HG02763 (cell line): ENCODE results near the gene MRPL54.

Experiments used
- ATAC-seq: cut with Tn5 transposase; IDR thresholded peaks from one replicate; pipeline ENCODE4 v1.9.1; 2021; ENCODE audit warnings: mild to moderate bottlenecking, moderate library complexity; ENCODE audit not compliant: unreplicated experiment

Gene MRPL54

DNA sequence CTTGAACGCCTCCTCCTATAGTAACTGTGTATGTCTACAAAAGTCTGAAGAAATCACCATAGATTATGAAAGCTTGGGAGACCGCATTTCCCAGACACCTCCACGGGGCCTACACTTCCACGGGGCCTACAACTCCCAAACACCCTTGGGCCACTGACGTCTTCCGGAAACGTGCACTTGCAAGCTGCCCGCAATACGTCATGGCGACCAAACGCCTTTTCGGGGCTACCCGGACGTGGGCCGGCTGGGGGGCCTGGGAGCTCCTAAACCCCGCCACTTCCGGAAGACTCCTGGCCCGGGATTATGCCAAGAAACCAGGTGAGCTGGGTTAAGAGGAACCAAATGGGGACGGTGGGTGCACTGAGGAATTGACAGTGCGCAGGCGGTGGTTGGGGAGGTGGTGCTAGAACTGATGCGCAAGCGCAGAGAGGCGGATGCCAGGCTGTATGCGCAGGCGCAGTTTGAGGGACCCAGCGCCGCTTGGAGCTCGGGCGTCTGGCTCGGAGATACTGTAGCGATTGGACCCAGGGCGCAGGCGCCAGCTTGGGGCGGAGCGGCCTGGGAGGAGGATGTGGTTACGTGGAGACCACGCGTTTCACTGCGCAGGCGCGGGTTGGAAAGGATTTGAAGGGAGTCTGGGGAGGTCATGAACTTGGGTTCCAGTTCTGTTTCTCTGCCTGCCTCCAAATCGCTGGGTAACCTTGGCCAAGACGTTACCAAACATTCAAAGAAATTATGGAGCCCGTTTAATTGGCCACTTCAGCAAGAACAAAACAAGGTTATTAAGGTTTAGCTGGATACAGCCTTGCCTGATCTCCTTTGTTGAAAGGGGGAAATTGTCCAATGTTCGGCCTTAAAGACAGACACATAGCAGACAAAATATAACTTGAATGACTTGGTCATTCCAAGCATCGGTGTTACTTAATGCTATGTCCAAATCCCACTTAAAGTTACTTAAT is at the start of gene MRPL54:
Gene MRPL54, plus strand, starts transcription at position 182 of the 959 bp plus-strand sequence. Its CDS starts 19 bp downstream, at position 201.
- peak; percentile 72 for ATAC-seq

DNA sequence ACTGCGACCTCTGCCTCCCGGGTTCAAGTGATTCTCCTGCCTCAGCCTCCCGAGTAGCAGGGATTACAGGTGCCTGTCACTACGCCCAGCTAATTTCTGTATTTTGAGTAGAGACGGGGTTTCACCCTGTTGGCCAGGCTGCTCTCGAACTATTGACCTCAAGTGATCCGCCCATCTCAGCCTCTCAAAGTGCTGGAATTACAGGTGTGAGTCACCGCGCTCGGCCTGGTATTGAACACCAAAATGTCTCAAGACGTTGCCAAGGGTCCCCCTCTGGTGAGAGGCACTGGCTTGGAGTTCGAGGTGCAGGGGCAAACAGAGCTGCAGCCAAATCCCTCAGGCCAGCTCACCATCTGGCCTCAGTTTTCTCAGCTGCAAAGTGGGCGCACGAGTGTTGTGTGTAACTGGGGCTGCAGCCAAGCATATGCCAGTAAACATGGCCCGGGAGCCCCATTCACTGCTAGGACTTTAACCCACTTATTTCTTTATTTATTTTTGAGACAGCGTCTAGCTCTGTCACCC is 46.3 kb upstream of the MRPL54 start:
- no peak for ATAC-seq

DNA sequence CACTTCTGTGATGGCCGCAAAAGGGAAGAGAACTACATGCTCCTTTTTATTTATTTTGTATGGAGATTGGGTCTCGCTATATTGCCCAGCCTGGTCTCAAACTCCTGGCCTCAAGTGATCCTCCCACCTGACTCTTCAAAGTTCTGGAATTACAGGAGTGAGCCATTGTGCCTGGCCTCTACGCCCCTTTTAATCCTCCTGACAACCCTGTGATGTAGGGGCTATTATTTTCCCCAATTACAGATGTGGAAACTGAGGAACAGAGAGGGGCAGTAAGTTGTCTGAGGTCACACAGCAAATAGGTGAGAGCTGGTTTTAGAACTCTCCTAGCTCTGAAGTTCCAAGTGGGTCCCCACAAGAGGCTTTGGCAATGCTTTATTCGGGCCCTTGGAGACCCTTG is 42.6 kb upstream of the MRPL54 start:
- ATAC-seq: no peak

DNA sequence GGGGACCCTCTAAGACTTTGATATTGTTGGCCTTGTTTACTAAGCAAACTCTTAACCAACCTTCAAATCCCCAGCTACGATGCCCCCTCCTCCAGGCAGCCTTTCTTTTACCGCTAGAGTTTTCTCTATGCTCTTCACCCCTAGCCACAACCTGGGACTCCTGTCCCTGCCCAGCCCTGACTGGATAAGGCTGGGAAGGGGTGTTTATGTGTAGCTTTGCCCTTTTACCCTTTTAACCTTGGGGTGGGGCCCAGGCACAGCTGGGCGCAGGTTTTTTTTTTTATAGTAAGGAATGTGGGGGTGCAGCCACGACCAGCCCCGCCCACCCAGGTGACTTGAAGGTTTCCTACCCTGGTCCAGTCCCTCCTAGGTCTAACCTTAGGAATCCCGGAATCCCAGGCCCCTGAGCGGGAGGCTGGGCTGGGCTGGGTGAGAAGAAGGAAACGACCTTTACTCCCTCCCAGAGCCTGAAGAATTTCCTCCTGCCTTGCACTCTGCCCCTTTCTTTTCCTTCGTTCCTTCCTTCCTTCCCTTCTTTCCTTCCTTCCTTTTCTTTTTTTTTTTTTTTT is 42.0 kb upstream of the MRPL54 start:
- ATAC-seq: no peak

DNA sequence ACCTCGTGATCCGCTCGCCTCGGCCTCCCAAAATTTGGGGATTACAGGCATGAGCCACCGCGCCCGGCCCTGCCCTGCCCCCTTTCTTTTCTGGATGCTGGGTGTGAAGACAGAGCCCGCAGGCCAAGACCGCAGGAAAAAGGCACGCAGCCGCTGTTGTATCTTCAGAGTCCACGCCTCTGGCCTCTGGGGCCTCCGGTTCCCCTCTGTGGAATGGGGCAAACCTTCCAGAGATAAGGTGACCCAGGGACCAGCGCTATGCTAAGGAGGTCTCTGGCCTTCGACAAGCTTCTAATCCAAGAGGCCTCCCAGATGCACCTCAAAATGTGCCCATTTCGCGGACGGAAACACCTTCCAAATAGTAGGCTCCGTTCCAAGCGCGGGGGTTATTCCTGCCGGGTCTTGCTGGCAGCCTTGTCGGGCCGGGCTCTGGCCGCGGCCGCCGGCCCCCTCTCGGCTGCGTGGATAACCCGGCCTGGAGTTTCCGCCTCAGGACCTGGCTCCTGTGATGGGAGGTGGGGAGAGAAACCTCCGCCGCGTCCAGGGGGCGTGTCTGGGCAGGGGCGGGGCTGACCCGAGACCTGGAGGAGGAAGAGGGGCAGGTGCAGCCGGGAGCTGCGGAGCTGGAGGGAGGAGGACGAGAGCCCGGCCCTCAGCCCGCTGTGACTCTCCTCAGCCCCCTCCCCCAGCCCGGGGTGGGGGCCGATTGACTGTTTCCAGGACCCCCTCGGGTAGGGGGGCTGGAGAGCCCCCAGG is 41.2 kb upstream of the MRPL54 start:
- ATAC-seq: no peak

DNA sequence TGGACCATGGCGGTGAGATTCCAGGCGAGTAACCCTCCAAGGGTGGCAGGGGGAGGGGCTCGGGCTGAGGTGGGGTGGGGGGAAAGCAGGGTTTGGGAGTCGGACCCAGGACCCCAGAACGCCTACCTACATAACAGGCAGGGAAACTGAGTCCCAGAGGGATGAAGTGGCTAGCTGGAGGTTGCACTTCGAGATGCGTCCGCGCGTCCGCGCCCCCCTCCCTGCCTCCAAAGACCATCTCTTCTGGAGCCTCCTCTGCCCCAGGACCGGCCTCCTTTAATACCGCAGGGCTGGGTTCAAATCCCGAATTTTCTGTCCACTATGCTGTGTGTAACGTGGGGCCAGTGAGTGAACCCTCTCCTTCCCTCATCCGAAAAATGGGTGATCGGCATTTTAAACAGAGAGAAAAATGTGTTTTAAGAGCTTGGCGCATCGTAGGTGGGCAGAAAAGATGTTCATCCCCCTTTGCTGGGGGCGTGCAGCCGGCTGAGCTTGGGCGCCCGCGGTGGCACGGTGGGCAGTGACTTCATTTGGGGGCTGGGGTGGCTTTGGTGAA is 40.5 kb upstream of the MRPL54 start:
- ATAC-seq: no peak

DNA sequence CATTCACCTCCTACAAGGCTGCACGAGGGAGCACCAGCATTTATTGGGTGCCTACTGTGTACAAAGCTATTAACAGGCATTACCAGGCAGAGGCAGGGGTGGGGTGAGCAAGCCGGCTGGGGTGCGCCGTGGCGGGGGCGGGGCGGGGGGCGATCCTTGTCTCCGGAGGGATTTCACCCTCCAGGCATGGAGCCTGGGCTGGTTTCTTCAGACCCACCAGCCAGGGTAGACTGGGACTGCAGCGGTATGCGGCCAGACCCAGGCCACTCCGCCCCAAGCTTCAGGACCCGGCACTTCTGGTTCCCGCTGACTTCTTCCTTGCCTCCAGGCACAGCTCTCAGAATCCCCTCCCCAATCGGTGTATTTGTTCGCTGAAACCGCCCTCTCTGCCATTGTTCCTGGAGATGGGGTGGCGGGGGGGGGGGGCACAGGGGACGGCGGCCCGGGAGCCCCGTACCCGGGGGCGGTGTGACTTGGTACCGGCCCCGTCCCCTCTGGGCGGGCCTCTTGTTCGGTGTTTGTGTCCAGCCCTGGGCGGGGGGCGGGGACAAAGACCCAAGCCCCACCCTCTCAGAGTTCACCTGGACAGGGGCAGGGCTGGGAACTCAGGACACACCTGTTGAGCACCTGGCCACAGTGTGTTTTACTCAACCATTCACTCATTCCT is 39.9 kb upstream of the MRPL54 start:
- no peak for ATAC-seq

DNA sequence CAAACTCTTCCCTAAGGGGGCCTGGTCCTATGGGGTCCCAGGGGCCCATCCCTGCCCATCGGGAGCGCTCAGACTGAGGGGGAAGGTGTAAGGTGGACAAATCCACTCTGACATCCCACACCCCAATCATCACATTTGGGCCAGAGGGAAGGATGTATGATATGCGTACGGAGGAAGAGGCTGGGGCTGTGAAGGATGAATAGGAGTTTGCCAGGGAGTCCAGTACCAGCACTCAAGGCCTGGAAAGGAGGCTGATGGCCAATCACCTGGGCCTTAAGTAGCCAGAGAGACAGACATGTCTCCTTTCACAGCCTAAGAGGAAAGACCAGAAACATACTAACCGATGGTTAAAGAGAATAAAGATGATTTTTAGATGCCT is 39.4 kb upstream of the MRPL54 start:
- ATAC-seq: no peak

DNA sequence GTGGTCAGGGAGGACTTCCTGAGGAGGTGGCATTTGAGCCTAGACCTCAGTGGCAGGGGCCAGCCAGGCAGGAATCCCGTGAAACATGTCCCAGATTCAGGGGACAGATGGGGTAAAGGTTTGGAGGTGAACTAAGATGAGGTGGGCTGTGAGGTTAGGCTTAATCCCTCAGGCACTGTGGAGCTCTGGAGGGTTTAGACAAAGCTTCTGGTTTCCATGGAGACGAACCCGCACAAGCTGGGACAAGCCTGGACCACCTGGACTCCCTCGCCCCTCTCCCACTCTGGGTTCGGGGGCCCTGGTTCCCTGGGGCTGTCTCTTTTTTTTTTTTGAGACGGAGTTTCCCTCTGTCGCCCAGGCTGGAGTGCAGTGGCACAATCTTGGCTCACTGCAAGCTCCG is 38.6 kb upstream of the MRPL54 start:
- ATAC-seq: no peak

DNA sequence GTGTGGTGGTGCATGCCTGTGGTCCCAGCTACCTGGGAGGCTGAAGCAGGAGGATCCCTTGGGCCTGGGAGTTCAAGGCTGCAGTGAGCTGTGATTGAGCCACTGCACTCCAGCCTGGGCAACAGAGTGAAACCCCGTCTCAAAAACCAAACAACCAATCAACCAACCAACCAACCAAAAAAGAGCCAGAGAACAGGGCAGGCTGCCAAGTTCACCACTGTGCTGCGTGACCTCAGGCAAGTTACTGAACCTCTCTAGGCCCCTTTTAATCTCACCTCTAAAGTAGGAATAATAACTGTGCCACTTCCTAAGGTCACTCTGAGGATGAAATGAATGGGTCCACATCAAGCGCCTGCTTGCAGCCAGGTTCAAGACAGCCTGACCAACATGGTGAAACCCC is 37.4 kb upstream of the MRPL54 start:
- ATAC-seq: no peak

DNA sequence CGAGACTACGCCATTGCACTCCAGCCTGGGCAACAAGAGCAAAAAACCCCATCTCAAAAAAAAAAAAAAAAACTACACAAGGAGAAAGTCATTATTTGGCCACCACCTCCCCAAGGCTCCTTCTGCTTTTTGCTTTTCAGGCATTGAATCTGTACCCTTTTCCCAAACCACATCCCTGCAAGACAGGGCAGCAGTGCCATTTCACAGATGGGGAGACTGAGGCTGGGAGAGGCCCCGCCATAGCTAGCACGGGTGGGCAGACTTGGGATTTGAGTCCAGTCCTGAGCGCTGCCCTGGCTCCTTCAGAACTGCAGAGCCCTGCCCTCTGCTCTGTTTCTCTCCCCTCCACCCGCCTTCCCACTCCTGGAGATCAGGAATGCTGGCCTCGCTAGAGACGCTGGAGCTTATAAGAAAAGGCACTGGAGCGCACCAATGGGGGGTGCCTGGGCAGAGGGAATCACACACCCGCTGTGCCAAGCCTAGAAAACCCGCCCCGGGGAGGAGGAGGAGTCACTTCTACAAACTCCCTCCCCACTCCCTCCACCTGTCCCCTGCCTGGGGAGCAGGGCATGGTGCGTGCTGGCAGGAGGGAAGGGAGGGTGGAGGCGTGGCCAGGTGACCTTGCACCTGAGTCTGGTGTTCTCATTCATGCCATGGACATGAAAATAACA is 36.7 kb upstream of the MRPL54 start:
- ATAC-seq: no peak

DNA sequence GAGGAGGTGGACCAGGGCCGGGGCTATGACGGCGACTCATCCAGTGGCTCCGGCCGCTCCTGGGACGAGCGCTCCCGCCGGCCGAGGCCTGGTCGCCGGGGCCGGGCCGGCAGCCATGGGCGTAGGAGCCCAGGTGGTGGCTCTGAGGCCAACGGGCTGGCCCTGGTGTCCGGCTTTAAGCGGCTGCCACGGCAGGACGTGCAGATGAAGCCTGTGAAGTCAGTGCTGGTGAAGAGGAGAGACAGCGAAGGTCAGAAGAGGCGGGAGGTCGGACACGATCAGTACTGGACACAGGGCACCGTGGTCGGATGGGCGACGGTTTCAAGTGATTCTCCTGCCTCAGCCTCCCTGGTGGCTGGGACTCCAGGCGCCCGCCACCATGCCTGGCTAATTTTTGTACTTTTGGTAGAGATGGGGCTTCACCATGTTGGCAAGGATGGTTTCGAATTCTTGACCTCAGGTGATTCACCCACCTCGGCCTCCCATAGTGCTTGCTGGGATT is 32.0 kb upstream of the MRPL54 start:
- no peak for ATAC-seq

DNA sequence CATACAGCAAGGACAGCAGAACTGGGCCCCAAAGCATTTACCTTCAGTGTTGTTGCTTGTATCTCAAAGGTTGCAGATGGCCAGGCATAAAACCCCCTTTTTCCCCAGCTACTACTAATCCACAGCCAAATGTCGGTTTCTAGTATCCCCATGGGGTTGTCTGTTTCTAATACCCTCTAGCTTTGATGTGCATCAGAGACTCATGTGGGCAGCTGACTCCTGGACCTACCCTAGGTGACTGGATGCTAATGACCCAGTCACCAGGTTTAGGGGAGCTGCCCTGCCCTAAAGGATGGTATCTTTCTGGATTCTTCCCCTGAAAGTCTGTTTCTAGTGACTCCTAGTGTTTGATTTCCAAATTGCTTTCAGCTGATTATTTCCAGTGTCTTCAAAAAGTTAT is 30.4 kb upstream of the MRPL54 start:
- no peak for ATAC-seq

DNA sequence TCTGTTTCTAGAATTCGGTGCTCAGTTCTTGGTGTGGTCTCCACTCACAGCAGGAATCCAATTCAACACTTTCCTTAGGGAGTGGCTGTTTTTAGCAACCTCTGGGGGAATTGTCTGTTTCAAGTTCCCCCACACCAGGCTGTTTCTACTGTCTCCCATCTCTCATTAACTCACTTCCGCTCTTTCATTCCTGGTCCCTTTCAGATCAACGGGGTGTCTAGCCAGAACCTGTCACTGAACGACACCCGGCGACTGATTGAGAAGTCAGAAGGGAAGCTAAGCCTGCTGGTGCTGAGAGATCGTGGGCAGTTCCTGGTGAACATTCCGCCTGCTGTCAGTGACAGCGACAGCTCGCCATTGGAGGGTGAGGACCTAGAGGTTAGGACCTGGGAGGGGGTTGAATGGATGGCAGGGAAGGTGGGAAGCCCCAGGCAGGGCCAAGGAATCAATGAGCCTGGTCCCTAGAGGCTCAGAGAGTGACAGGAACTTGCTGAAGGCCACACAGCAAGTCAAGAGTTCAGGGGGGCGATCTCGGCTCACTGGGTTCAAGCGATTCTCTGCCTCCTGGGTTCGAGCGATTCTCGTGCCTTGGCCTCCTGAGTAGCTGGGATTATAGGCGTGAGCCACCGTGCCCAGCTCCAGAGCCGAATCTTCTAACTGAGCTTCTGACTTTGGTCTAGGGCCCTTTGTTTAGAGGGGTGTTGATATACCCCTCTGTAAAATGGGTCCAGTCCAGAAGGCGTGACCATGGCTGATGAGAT is 28.8 kb upstream of the MRPL54 start:
- no peak for ATAC-seq

DNA sequence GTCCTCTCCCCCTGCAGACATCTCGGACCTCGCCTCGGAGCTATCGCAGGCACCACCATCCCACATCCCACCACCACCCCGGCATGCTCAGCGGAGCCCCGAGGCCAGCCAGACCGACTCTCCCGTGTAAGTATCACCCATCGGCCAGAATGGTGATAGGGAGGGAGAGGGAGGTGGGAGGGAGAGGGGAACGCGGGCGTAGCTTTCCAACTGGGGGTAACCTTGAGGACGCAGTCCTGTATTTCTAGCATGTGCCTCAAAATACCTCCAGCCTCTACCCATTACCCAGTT is 28.2 kb upstream of the MRPL54 start:
- ATAC-seq: no peak

DNA sequence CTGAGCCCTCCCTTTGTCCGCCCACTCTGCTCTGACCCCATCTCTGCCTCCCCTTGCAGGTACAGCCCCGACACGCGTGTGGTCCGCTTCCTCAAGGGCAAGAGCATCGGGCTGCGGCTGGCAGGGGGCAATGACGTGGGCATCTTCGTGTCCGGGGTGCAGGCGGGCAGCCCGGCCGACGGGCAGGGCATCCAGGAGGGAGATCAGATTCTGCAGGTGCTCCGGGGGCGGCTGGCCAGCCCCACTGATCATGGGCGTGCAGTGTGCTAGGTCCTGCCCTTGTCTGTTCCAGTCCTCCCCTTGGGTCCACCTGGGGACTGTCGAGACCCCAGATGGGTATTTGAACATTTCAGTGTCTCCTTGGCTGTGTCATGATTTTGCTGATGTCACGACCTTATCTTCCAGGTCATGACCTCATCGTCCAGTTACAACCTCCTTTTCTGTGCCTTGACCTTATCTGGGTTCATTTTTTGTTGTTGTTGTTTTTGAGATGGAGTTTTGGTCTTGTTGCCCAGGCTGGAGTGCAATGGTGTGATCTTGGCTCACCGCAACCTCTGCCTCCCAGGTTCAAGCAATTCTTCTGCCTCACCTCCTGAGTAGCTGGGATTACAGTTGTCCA is 26.3 kb upstream of the MRPL54 start:
- ATAC-seq: no peak

DNA sequence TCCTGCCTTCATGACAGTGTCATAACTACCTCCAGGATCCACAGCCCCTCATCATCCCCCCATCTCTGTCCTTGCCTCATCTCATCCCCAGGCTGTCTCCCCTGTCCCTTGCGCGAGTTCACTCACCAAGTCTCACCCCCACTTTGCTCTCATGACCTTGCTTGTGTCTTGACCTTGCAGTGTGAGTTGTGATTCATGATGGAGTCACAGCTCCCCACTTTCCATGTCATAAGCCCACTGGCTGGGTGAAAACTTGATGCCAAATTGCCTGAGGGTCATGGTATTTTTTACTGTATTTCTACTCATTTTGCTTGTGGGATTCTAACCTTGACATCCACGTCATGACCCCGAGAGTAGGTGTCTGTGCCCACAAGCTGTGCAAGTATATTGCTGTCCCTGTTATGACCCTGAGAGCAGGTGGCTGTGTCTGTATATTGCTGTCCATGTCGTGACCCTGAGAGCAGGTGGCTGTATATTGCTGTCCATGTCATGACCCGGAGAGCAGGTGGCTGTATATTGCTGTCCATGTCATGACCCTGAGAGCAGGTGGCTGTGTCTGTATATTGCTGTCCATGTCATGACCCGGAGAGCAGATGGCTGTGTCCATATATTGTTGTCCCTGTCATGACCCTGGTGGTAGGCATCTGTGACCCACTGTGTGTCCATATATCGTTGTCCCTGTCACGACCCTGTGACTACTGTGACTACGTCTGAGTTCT is 24.8 kb upstream of the MRPL54 start:
- ATAC-seq: no peak

DNA sequence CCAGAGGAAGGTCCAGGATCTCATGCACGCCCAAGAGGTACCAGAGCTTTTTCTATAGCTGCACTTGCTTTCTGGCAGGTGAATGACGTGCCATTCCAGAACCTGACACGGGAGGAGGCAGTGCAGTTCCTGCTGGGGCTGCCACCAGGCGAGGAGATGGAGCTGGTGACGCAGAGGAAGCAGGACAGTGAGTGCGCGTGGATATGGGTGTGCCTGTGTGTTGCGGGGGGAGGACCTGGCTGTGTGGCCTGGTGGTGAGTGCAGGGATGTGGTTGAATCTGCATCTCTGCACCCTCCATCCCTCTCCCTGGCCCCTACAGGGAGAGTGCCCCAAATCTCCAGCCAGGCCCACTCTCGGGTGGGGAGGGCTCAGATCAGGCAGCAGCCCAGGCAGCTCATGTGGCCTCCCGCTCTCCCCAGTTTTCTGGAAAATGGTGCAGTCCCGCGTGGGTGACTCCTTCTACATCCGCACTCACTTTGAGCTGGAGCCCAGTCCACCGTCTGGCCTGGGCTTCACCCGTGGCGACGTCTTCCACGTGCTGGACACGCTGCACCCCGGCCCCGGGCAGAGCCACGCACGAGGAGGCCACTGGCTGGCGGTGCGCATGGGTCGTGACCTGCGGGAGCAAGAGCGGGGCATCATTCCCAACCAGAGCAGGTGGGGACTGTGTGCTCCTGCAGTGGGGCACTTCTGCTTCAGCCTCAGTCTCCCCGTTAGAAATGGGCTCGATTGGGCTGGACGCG is 23.8 kb upstream of the MRPL54 start:
- ATAC-seq: no peak
